Gastrocnemius medialis (tissue), 4 donors: ENCODE data around the gene NOX3.
"Not testable (repeated sequence)": the region's sequence is repeated elsewhere in the genome, so short reads cannot be mapped to it uniquely, and the experiment has no call there.

Experiments
- CTCF ChIP-seq, 5 experiments: fragments of 450-650 bp in 3 of 5; fragments of 200-600 bp in 2 of 5; sonication (generic) in 2 of 5; IDR thresholded peaks in 4 of 5; conservative IDR thresholded peaks in 1 of 5; 1 replicate in 4 of 5; 2 replicates in 1 of 5; pipeline ENCODE4 v1.5.1; 2016 to 2019; ENCODE audit warnings: antibody characterized with exemption in 5 of 5, mild to moderate bottlenecking in 3 of 5, moderate library complexity in 3 of 5
- POLR2A ChIP-seq, 2 donors: fragments of 450-650 bp; IDR thresholded peaks; one replicate each; pipeline ENCODE4 v1.6.1; 2017; ENCODE audit warnings: antibody characterized with exemption in 2 of 2, mild to moderate bottlenecking in 2 of 2, moderate library complexity in 2 of 2

DNA sequence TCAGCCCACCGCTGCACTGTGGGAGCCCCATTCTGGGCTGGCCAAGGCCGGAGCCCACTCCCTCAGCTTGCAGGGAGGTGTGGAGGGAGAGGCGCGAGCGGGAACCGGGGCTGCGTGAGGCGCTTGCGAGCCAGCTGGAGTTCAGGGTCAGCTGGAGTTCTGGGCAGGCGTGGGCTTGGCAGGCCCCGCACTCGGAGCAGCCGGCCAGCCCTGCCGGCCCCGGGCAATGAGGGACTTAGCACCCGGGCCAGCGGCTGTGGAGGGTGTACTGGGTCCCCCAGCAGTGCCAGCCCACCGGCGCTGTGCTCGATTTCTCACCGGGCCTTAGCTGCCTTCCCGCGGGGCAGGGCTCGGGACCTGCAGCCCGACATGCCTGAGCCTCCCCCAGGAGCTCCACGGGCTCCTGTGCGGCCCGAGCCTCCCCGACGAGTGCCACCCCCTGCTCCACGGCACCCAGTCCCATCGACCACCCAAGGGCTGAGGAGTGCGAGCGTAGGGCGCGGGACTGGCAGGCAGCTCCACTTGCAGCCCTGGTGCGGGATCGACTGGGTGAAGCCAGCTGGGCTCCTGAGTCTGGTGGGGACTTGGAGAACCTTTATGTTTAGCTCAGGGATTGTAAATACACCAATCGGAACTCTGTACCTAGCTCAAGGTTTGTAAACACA is 92.5 kb downstream of the NOX3 start:
- TF ChIP-seq CTCF (IDR thresholded peaks at IDR 0.05 in 4 of 5, conservative IDR thresholded peaks at IDR 0.05 in 1 of 5); POLR2A (IDR thresholded peaks at IDR 0.05): not testable (repeated sequence)
